ENCODE results near the gene ADORA2A. TPM values are rescaled to one million over a fixed set of nuclear protein-coding genes. Genes with fewer than 3 reads are reported as not detected.

The ADORA2A gene
- total RNA-seq, 1 donor from 2014 or later = 7.2 TPM

GRCh38 chr22:24408630-24409029 lies 18.8 kb upstream of the ADORA2A start:
- Mint-ChIP-seq H3K9me3 (no peaks in the 10 kb centered on the region), H3K4me3 (no peak overlapping the region), H3K4me1 (ENCODE audit: unreplicated experiment) (peaks cover 23% of the 10 kb centered on the region), H3K27ac (no peak overlapping the region), H3K27me3 (no peaks in the 10 kb centered on the region), H3K36me3 (peaks cover 15% of the 10 kb centered on the region)
- no peak for DNase-seq (ENCODE audit: extremely low spot score, unreplicated experiment)
- TF ChIP-seq CTCF (conservative IDR thresholded peaks at IDR 0.05) = no peak

GRCh38 chr22:24409707-24410106 lies 17.7 kb upstream of the ADORA2A start:
- no peak for DNase-seq (ENCODE audit: extremely low spot score, unreplicated experiment)
- no peaks in the 10 kb centered on the region for H3K27me3 Mint-ChIP-seq
- peaks cover 8% of the 10 kb centered on the region for H3K36me3 Mint-ChIP-seq
- no peak overlapping the region for H3K27ac Mint-ChIP-seq
- peaks cover 28% of the 10 kb centered on the region for H3K4me1 Mint-ChIP-seq (ENCODE audit: unreplicated experiment)
- no peak overlapping the region for H3K4me3 Mint-ChIP-seq
- TF ChIP-seq CTCF (conservative IDR thresholded peaks at IDR 0.05) = no peak
- H3K9me3 Mint-ChIP-seq = no peaks in the 10 kb centered on the region

GRCh38 chr22:24410110-24410856 lies 17.1 kb upstream of the ADORA2A start:
- Mint-ChIP-seq H3K9me3 (no peaks in the 10 kb centered on the region), H3K27ac (no peak overlapping the region), H3K4me3 (no peak overlapping the region), H3K4me1 (ENCODE audit: unreplicated experiment) (peaks cover 28% of the 10 kb centered on the region), H3K36me3 (peaks cover 7% of the 10 kb centered on the region), H3K27me3 (no peaks in the 10 kb centered on the region)
- TF ChIP-seq CTCF (conservative IDR thresholded peaks at IDR 0.05) = no peak
- DNase-seq (ENCODE audit: extremely low spot score, unreplicated experiment) = no peak

GRCh38 chr22:24411256-24412004 lies 16.0 kb upstream of the ADORA2A start:
- peaks cover 4% of the 10 kb centered on the region for H3K36me3 Mint-ChIP-seq
- H3K4me1 Mint-ChIP-seq (ENCODE audit: unreplicated experiment) = peaks cover 23% of the 10 kb centered on the region
- H3K9me3 Mint-ChIP-seq = no peaks in the 10 kb centered on the region
- no peak for TF ChIP-seq CTCF (conservative IDR thresholded peaks at IDR 0.05)
- no peak for DNase-seq (ENCODE audit: extremely low spot score, unreplicated experiment)
- no peak overlapping the region for H3K4me3 Mint-ChIP-seq
- H3K27me3 Mint-ChIP-seq = no peaks in the 10 kb centered on the region
- no peak overlapping the region for H3K27ac Mint-ChIP-seq

GRCh38 chr22:24412274-24412673 lies 15.1 kb upstream of the ADORA2A start:
- H3K27ac Mint-ChIP-seq = no peak overlapping the region
- H3K9me3 Mint-ChIP-seq = no peaks in the 10 kb centered on the region
- TF ChIP-seq CTCF (conservative IDR thresholded peaks at IDR 0.05) = no peak
- no peaks in the 10 kb centered on the region for H3K27me3 Mint-ChIP-seq
- DNase-seq (ENCODE audit: extremely low spot score, unreplicated experiment) = no peak
- peaks cover 15% of the 10 kb centered on the region for H3K4me1 Mint-ChIP-seq (ENCODE audit: unreplicated experiment)
- no peak overlapping the region for H3K4me3 Mint-ChIP-seq
- peaks cover 4% of the 10 kb centered on the region for H3K36me3 Mint-ChIP-seq

Data from type B pancreatic cell (in vitro differentiated cells).